HG03575 (cell line): Measurements from ENCODE around the gene CRABP1.

ENCODE experiments used
- ATAC-seq: cut with Tn5 transposase; IDR thresholded peaks from one replicate; pipeline ENCODE4 v1.9.1; 2021; ENCODE audit not compliant: unreplicated experiment, insufficient number of reproducible peaks, low FRiP score; ENCODE audit errors: extremely low read depth

CRABP1 gene

DNA sequence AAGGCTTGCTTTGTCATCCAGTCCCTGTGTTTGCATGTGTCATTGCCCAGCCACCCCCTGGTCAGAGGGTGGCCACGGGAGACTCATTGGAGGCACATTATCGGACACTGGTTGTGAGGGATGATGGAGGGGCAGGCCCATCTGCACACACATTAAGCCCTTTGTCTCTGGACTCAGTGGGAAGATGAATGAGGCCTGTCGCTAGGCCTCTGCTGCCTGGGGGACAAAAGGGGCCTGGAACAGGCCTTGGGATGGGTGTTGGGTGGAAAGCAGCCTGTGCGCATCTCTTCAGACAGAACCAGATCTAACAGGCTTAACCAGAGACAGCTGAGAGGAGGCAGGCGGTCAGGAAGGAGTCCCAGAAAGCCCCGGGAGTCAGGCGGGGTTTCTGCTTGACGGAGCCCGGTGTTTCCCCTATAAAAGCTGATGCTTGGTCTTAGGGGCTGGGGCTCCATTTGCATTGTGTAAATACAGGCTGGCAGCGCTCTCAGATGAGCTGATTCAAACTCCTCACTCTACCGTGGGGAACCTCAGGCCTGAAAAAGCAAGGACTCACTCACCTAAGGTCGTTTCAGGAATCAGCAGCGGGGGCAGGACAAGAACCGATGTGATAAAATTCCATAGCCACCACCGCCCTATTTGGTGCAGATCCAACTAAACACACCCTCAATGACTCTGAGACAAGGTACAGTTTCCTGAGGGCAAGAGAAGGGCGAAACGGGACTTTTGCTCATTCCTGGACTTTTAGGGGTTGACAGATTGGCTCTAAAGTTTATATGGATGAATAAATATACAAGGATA, 23.7 kb upstream of the CRABP1 start:
- no peak for ATAC-seq

DNA sequence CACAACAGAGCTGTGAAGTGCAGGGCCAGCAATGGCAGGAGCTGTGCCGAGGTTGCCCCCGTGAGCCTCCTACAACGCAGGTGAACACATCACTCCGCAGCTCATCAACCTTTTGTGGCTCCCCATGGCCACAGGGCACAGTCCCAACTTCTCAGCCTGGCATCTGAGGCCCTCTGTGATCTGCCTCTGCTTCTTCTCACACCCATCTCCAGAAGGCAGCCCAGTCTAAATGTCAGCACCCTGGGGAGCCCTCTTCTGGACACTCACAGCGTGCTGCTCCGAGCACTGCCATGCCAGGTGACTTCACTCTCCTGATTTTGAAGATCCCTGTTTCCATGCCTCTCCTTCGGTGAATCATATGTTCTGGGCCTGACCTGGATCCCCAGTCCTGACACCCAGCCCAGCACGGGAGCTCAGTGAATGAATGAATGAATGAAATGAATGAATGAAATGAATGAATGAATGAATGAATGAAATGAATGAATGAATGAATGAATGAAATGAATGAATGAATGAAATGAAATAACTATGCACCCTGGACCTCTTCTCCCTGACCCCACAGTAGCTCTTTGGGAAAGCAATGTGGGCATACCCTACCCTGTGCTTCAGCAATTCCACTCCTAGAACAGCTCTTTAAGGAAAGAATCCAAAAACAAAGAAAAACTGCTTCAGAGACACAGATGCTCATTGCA, 22.9 kb upstream of the CRABP1 start:
- ATAC-seq, result no peak

DNA sequence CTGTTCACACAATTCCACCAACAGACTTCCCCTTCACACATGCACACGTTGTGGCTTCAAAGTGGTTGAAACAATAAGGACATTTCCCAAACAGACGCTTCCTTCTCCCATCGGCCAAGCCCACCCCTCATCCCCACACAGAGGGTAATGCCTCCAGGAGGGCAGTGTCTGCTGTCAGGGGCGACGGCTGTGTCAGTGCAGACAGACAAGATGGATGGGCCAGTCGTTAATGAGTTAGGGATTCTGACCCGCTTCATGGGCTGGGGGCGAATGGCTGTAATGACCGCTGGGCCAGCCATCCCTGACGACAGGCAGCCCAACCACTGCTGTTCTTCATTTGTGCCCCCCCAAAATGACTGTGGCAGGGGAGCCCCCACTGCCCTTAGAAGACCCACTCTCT, 20.6 kb upstream of the CRABP1 start:
- ATAC-seq, result no peak

DNA sequence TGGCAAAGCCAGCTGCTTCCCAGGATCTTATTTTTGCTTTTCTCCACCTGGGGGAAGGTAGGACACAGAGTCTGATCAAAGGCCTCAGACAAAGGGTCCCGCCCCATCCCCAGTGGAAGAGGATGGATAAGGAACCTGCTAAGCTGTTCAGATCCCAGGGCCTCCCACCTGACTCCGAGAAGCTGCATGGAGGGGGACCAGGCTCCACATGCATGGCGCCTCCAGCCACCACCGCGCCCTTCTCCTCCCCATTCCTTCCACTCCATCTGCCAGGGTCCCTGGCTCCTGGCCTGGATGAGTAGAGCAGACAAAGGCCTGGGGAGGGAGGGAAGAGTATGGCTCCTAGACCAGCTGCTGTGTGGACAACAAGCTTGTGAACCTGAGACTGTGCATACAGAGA, 20.0 kb upstream of the CRABP1 start:
- no peak for ATAC-seq

DNA sequence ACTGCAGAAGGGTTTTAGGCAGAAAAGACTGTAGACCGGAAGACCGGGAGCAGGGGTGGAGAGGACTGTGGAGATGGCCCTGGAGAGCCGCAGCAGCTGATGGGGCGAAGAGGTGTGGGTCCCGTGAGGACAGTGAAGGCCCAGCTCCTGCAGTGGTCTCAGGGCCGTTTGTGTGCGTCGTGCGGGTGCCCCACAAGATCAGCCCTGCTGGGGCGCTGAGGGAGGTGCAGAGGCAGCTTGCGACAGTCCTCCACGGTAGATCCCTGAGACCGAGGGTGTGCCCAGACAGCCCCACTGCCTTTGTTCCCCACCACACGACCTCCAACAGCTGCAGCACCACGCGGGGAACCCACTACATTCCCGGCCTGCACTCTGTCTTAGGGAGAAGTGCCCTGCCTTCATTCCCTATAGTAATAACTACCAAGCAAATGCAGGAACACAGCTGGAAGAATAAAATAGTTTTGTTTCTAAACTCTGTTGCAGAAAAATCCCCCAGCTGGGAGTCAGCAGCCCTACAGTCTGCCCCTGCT, 19.0 kb upstream of the CRABP1 start:
- ATAC-seq, result no peak

DNA sequence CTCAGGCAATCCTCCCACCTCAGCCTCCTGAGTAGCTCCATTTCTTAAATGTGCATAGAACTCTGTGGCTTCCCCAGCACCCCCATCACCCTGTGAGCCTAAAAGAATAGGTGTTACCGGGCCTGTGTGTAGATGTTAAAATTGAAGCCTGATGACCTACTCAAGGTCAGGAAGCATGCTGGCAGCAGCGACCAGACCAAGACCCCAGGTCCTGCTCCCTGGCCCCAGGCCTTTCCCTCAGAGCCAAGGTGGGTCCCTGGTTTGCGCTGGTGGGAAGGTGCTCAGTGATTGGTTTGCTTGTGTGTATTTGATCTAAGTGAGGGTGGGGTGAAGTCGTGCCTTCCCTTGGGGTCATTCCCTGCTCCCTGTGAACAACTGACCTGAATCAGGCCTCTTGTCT, 18.4 kb upstream of the CRABP1 start:
- no peak for ATAC-seq

DNA sequence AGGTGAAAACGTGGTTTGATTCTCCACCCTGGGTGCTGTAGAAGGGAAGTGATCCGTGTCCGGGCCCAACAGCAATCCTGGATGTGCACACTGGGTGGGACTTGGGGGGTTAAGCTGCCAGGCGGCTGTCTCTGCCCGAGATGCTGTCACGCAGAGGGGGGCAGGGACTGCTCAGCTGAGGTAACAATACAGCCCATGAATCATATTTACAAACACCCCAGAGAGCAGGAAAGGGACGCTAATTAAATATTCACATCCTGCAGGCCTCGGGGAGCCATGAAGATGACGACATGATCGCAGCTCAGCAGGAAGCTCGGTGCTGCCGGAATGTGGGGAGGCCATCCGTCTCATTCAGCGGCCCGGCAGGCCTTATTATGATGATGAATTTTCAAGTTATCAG, 17.9 kb upstream of the CRABP1 start:
- ATAC-seq, result no peak

DNA sequence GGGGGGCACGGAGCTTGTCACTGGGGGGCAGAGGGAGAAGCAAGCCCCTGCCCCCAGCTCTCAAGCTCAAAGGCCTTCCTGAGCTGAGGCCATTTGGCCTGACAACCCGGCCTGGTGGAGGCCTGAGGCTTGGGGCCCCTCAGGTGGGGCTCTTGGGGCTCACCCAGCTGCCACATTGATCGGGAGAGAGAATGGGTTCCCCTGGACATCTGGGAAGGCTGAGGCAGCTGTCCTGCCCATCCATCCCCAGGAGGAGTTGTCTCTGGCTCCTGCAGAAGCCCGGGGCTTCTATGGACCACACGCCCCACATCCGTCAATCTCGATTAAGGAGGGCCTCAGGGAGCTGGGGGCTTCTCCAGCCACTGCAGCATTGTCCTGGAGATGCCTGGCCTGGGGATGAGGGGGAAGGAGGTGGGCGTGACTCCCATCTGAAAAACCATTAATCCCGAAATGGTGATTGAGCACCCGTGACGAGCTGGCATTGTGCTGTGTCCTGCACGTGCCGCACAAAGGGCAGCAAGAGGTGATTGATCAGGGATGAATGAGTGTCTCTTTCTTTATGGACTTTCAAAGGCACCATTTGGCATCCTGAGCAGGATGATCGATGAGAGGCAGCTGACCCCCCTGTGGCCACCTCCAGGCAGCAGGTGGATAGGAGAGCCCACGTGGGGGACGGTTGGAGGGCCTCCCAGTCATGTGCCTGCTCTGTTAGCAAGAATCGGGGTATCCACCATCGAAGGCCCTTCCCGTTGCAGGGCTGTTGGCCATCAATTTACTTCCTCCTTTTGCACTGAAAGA, 17.2 kb upstream of the CRABP1 start:
- no peak for ATAC-seq

DNA sequence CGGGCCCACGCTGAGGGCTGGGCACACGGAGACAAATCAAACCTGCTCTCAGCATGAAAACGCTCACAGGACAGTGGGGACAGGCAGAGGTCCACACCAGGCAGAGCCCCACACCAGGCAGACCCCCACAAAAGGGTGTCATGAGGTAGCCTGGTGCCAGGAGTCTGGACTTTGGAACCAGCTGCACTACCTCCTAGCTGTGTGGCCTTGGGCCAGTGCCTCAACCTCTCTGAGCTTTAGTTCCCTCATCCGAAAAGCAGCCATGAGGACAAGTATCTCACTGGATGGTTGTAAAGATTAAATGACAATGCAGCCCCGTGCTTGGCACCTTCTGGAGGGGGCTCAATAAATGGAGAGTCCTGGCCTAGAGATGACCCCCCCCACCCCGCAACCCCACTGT, 16.5 kb upstream of the CRABP1 start:
- no peak for ATAC-seq

DNA sequence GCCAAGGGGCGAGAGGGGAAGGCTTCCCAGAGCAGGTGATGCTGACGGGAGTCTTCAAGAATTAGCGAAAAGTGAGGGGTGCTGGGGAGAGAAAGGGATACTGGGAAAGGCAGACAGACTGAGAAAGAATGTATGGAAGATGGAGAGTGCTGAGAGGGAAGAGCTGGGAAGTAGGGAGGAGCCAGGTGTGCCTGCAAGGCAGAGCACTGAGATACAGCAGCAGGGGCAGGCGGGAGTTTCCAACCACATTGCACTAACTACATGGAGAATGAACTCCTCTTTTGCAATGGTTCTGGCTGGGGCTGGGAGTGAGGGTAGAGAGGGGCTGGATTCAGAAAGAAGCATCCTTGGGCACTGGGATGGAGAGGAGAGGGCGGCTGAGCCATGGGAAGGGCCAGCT, 16.0 kb upstream of the CRABP1 start:
- ATAC-seq, result no peak

DNA sequence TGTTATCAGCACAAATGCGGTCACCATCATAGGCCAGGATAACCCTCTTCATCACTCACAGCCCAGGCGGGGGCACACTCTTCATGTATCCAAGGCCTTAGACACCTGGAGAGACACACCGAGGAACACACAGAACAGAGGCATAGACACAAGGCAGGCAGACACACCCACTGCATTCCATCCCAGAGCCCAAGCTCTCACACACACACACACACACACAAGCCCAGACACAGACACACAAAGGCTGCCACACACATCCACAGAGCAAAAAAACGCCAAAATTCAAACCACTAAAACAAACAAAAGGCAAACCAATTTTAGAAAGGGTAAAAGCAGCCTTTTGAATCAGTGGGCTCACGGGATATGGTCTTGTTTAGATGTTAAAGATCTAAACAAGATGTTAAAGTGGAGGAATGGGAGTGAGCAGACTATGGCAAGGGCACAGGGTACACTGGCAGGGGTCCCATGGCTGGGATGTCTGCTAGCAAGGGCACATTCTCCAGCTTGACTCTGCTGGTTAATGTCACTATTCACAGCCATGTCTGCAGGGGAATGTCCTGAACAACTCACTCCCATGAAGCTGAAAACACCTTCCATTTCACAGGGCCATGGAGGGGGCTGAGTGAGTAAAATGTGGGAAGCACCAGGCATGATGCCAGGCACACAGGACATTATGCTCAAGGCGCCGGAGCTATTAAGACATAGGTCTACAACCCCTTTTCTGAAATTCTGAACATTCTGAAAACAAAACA, 14.9 kb upstream of the CRABP1 start:
- ATAC-seq, result no peak

DNA sequence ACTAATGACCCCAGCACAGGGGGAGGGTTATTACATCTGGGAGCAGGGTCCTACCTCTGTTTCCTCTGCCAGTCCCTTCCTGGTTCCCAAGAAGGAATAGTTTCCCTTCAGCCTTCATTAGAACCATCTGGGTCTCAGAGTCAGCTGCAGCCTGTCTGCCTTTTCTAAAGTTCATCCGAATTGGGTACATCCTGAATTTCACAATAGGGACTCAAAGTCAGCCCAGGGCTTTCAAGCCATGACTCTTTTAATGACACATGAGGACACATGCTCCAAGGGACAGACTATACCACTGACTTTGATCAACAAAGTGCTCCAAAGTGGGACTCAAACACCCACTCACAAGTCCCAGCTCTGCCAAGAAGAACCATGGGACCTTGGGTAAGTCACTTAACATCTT, 12.7 kb upstream of the CRABP1 start:
- no peak for ATAC-seq

DNA sequence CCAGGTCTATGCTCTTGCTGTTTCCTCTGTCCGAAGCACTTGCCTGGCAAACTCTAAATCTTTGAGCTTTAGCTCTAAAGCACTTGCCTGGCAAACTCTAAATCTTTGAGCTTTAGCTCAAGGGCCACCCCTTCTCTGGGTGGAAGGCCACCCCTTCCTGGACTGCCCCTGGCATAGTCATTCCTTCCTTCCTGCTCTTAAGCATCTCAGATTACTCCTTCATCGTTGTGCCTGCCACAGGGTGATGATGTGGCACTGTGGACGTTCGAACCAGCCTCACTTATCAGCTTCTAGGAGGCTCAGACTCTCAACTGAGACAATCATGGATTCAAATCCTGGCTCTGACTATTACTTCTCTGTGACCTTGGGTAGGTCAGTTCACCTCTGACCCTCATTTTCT, 10.5 kb upstream of the CRABP1 start:
- no peak for ATAC-seq

DNA sequence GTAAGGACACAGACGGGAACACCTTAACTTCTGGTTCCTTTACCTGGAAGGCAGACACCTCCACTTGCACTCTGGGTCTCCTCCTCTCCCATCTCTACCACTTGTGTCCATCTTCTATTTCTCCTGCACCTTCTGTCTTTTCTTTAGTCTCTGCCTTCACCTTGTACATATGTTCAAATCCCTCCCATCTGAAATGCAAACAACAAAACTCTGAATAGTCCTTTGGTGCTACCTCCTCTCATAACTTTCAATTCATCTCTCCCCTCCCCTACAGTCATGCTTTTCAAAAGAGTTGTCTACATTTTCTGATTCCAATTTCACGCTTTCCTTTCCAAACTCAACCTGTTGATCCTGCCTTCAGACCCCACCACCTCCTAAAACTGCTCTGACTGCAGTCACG, 5.3 kb upstream of the CRABP1 start:
- no peak for ATAC-seq

DNA sequence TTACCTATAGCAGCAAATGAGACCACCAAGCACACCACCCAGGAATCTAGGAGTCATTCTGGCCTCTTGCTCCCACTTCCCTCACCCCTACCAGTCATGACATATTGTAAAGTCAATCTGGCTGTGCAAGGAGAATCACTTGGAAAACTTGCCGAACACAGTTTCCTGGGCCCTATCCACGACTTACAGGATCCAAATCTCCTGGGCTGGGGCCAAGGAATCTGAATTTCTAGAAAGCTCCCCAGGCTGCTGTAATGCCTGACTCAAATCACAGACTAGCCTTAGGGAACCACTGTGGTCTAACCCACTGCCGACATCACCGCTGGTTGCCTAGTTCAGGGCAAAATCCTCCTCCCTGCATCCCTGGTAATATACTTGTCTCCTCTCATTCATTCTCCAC, 4.2 kb upstream of the CRABP1 start:
- no peak for ATAC-seq

DNA sequence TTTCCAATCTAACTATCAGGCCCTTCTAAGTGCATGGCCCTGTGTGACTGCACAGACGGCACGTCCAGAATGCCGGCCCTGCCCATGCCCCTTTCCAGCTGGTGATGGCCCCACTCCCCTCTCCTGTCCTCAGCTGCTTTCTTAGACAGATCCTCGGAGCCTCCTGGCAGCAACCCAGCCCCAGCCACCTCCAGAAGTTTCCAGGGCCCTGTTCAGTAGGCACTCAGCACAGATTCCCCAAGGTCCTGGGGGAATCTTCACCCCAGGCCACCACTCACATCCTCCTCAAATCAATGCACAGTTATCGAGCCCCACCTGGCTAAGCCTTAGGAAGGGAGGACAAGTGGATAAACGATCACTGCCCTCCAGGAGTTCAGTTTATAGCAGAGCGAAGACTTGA, 1.4 kb upstream of the CRABP1 start:
- no peak for ATAC-seq

DNA sequence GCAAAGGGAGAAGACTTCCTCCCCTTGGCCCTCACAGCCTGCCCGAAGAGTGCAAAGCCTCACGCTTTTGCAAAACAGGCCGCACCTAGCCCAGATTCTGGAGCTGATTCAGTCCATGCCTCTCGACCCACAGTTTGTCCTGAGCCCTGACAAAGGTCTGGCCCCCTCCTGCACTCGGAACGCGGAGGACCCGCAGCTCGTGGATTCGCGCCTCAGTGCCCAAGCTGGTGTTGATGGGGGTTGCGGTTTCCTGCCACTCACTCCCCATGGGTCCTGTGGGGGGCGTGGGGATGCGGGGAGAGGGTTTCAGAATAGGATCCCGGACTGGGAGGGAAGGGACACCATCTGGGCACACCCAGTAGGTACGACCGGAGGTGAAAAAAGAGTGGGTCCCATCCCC, 594 bp upstream of the CRABP1 start:
- ATAC-seq, result no peak

DNA sequence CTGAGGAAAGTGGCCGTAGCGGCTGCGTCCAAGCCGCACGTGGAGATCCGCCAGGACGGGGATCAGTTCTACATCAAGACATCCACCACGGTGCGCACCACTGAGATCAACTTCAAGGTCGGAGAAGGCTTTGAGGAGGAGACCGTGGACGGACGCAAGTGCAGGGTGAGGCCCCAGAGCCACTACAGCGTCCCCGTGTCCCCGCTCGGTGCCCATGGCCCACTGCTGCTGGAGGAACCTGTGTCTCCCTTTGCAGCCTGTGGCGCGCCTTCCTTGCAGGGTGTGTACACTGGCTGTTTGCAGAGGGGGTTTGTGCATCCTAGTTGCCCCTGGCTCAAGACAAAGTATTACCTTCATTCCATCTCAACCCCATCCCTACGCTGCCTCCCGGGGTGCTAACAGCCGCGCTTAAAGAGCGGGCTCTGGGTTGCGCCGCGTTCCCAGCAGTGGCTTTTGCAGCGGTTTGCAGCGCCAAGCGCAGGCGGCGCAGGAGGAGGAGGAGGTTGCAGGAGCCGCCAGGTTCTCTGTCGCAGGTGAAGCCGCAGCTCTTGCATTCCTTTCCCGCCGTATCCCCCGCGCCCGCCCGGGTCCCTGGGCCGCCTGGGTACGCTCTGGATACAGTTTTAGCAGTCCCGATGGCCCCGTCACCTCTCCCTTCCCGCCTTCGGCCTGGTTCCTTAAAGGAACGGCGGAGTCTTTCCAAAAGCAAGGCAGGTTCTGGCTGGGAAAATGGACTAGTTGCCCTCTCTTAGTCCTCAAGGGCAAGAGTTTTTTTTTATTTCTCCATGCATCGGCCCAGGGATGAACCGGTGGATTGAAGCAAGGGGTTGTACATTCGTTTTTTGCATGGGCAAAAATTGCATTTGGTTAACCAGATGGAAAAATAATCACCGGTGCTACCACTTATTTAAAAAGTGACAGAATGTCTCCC, 1.2 kb downstream of the CRABP1 start:
- no peak for ATAC-seq
